Measurements from ENCODE around the gene ZNF326. TPM values are rescaled to one million over a fixed set of nuclear protein-coding genes. Genes with fewer than 3 reads are reported as not detected.

ZNF326 gene
- 3.4 and 11.2 TPM in 2 replicates for total RNA-seq

GRCh38 chr1:89994805-89995597 lies at the start of gene ZNF326:
Gene ZNF326 (plus strand): TSS chr1:89995110. CDS start chr1:89995258, 148 bp downstream.

Other genes with a start within 250 kb of the ZNF326 start
- 55.3 and 56.7 TPM in 2 replicates for gene LRRC8D, start 174.1 kb upstream of the ZNF326 start, total RNA-seq

Measured in nasal cavity respiratory epithelium epithelial cell of viscerocranial mucosa (primary cell).